HG03196 (cell line): ENCODE measurements around the gene AP2M1.

ENCODE experiments used
- ATAC-seq: cut with Tn5 transposase; IDR thresholded peaks from one replicate; pipeline ENCODE4 v1.9.1; 2021; ENCODE audit not compliant: unreplicated experiment

Gene AP2M1

DNA sequence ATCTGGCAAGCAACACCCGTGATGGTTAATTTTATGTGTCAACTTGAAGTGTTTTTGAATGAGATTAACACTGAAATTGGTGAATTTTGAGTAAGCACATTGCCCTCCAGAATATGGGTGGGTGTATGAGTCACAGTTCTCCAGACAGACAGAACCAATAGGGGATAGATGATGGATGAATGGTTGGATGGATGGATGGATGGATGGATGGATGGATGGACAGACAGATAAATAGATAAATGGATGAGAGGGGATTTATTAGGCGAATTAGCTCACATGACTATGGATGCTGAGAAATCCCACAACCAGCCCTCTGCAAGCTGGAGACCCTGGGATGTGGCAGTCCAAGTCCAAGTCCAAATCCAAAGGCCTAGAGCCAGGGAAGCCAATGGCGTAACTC, 49.3 kb downstream of the AP2M1 start:
- no peak for ATAC-seq

GRCh38 chr3:184227481-184227935, 52.9 kb downstream of the AP2M1 start:
- ATAC-seq: no peak

- no peak for ATAC-seq
Measured at GRCh38 chr3:184228376-184229137, 53.9 kb downstream of the AP2M1 start.

GRCh38 chr3:184229394-184230080, 54.9 kb downstream of the AP2M1 start, which contains the start of gene VWA5B2:
Gene VWA5B2 (plus strand): TSS chr3:184229585. CDS start chr3:184230529, 944 bp downstream.
- peak; percentile 52 for ATAC-seq

- ATAC-seq: no peak
Measured at GRCh38 chr3:184230081-184230602, 55.5 kb downstream of the AP2M1 start.

GRCh38 chr3:184230603-184231528, 56.2 kb downstream of the AP2M1 start:
- ATAC-seq: no peak

DNA sequence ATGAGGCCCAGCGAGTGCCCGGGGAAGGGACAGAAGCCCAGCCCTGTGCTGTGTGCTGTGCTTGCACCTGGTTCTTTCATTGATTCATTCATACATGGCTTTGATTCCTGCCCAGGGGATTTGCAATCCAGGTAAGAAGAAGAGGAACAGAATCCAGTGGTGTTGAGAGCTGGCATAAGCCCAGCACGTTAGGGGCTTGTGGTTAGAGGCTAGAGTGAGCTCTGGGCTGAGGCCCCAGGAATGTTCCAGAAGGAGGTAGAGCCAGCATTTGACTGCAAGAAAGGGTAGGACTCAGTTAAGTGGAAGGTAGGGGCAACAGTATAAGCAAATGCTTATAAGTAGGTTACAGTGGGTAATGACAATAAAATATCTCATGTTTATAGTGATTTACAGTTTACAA, 57.0 kb downstream of the AP2M1 start:
- no peak for ATAC-seq

- no peak for ATAC-seq
Measured at GRCh38 chr3:184233127-184233843, 58.6 kb downstream of the AP2M1 start.
